Right lobe of liver (tissue), 4 donors: Measurements from ENCODE around the gene RSU1.

ENCODE experiments used
- CTCF ChIP-seq, 4 donors: fragments of 200-600 bp in 3 of 4; fragments of 450-650 bp in 1 of 4; IDR thresholded peaks; one replicate each; pipeline versions ENCODE4 v1.5.1 to v1.8.0; 2016 to 2022; ENCODE audit warnings: antibody characterized with exemption in 4 of 4, mild to moderate bottlenecking in 2 of 4
- POLR2A ChIP-seq: fragments of 450-650 bp; IDR thresholded peaks from one replicate; pipeline ENCODE4 v1.6.1; 2017; ENCODE audit warnings: antibody characterized with exemption, mild to moderate bottlenecking
- donor health status: DM: no; HTN: no; CAD: no.
- donor health status: DM: no; HTN: no; CAD: no.
- donor health status: DM: no; HTN: yes; CAD: no.

GRCh38 chr10:16811765-16812164, 5.5 kb downstream of the RSU1 start:
- TF ChIP-seq CTCF (IDR thresholded peaks at IDR 0.05) (no peak), POLR2A (no peak)
